Urinary bladder (tissue), 4 donors: ENCODE measurements around the gene COMMD10. TPM values are rescaled to one million over a fixed set of nuclear protein-coding genes. Genes with fewer than 3 reads are reported as not detected.
A peak's percentile ranks its signal among the peaks of the same experiment; 100 is the strongest.
"Not testable (repeated sequence)": the region's sequence is repeated elsewhere in the genome, so short reads cannot be mapped to it uniquely, and the experiment has no call there.

ENCODE experiments used
- DNase-seq: peaks from one replicate; pipeline ENCODE4 v3.0.0-alpha.2; 2015; ENCODE audit errors: extremely low spot score
- H3K27ac ChIP-seq: one replicate; pipeline ENCODE4 v1.5.1; 2013; ENCODE audit warnings: low read depth, mild to moderate bottlenecking, moderate library complexity
- H3K36me3 ChIP-seq: one replicate; pipeline ENCODE4 v1.6.1; 2013; ENCODE audit warnings: mild to moderate bottlenecking, moderate library complexity; ENCODE audit not compliant: insufficient read depth
- H3K4me1 ChIP-seq: one replicate; pipeline ENCODE4 v1.6.1; 2013; ENCODE audit warnings: mild to moderate bottlenecking, moderate library complexity; ENCODE audit not compliant: insufficient read depth
- H3K4me3 ChIP-seq: one replicate; pipeline ENCODE4 v1.5.1; 2013; ENCODE audit warnings: low read depth, low read length
- WGBS: extraction: QIAGEN DNeasy Blood & Tissue Kit; methylation state at CpG from one replicate; pipeline ENCODE4 v1.1.7; 2013; 5-methylcytosine and 5-hydroxymethylcytosine counted together
- polyA plus RNA-seq: library from polyadenylated mRNA; stranded (reverse); fragments of 200-250 nt; gene quantifications from one replicate; pipeline ENCODE4 v1.2.3, GENCODE V29; 2013
- total RNA-seq: library from RNA; depleted of rRNA; stranded (reverse); fragments of >200 nt; gene quantifications from one replicate; pipeline ENCODE4 v1.2.3, GENCODE V29; 2014
- donor health status: healthy with polysubstance abuse.
- donor health status: healthy.

COMMD10 gene
- total and polyA plus RNA-seq, 2 donors = 22.5 to 74.7 TPM

GRCh38 chr5:116075191-116075831 lies 9.5 kb upstream of the COMMD10 start:
- no peaks in the 10 kb centered on the region for H3K36me3 ChIP-seq
- 46% methylated on average over 6 of the region's 6 CpGs for WGBS

GRCh38 chr5:116076496-116076895 lies 8.3 kb upstream of the COMMD10 start:
- Histone ChIP-seq H3K36me3 (no peaks in the 10 kb centered on the region), H3K4me1 (no peaks in the 10 kb centered on the region), H3K4me3 (no peak overlapping the region), H3K27ac (no peak overlapping the region)
- no peak for DNase-seq
- 83% methylated on average over 1 of the region's 1 CpG for WGBS

More at GRCh38 chr5:116075191-116075831, 9.5 kb upstream of the COMMD10 start:
- Histone ChIP-seq H3K4me3 (no peak overlapping the region), H3K4me1 (no peaks in the 10 kb centered on the region), H3K27ac (no peak overlapping the region)
- DNase-seq = no peak

GRCh38 chr5:116078199-116078598 lies 6.6 kb upstream of the COMMD10 start:
- Histone ChIP-seq H3K36me3 (no peaks in the 10 kb centered on the region), H3K4me3 (no peak overlapping the region), H3K27ac (no peak overlapping the region), H3K4me1 (no peaks in the 10 kb centered on the region)
- whole genome bisulfite sequencing = 92% methylated on average over 5 of the region's 5 CpGs
- no peak for DNase-seq

- 21% methylated on average over 11 of the region's 11 CpGs for WGBS
- H3K27ac ChIP-seq = no peak overlapping the region
- H3K36me3 ChIP-seq = no peaks in the 10 kb centered on the region
- peaks cover 1% of the 10 kb centered on the region for H3K4me1 ChIP-seq
- H3K4me3 ChIP-seq = peak overlapping the region; percentile 78
- peak; percentile 31 for DNase-seq
Observed at GRCh38 chr5:116084287-116084691, 536 bp upstream of the COMMD10 start.

- DNase-seq, H3K36me3 ChIP-seq, H3K4me3 ChIP-seq, H3K4me1 ChIP-seq, H3K27ac ChIP-seq: not testable (repeated sequence)
- 97% methylated on average over 11 of the region's 11 CpGs for whole genome bisulfite sequencing
Observed at GRCh38 chr5:116086309-116086708, 1.5 kb downstream of the COMMD10 start.

- Histone ChIP-seq H3K4me3 (no peak overlapping the region), H3K4me1 (peaks cover 1% of the 10 kb centered on the region), H3K27ac (no peak overlapping the region), H3K36me3 (peaks cover 4% of the 10 kb centered on the region)
- DNase-seq = no peak
Observed at GRCh38 chr5:116088062-116088461, 3.2 kb downstream of the COMMD10 start.

GRCh38 chr5:116090302-116090701 lies 5.5 kb downstream of the COMMD10 start:
- Histone ChIP-seq H3K4me3 (no peak overlapping the region), H3K36me3 (peaks cover 7% of the 10 kb centered on the region), H3K4me1 (peaks cover 1% of the 10 kb centered on the region), H3K27ac (no peak overlapping the region)
- no peak for DNase-seq
- WGBS = 89% methylated on average over 3 of the region's 3 CpGs

GRCh38 chr5:116091416-116091815 lies 6.6 kb downstream of the COMMD10 start:
- H3K27ac ChIP-seq = no peak overlapping the region
- DNase-seq = no peak
- H3K36me3 ChIP-seq = peaks cover 7% of the 10 kb centered on the region
- H3K4me3 ChIP-seq = no peak overlapping the region
- peaks cover 1% of the 10 kb centered on the region for H3K4me1 ChIP-seq
- 94% methylated on average over 1 of the region's 1 CpG for WGBS

GRCh38 chr5:116097301-116097700 lies 12.5 kb downstream of the COMMD10 start:
- no peak for DNase-seq
- Histone ChIP-seq H3K36me3 (peaks cover 7% of the 10 kb centered on the region), H3K4me3 (no peak overlapping the region), H3K4me1 (no peaks in the 10 kb centered on the region), H3K27ac (no peak overlapping the region)
- 92% methylated on average over 4 of the region's 4 CpGs for WGBS

GRCh38 chr5:116098998-116099397 lies 14.2 kb downstream of the COMMD10 start:
- Histone ChIP-seq H3K4me1 (no peaks in the 10 kb centered on the region), H3K36me3 (no peaks in the 10 kb centered on the region), H3K27ac (no peak overlapping the region), H3K4me3 (no peak overlapping the region)
- WGBS = 95% methylated on average over 2 of the region's 2 CpGs
- DNase-seq = no peak

GRCh38 chr5:116104941-116105340 lies 20.1 kb downstream of the COMMD10 start:
- 73% methylated on average over 2 of the region's 2 CpGs for WGBS
- H3K4me1 ChIP-seq, DNase-seq, H3K4me3 ChIP-seq, H3K27ac ChIP-seq, H3K36me3 ChIP-seq: not testable (repeated sequence)

GRCh38 chr5:116115163-116115562 lies 30.3 kb downstream of the COMMD10 start:
- 78% methylated on average over 1 of the region's 1 CpG for WGBS
- no peak for DNase-seq
- Histone ChIP-seq H3K4me3 (no peak overlapping the region), H3K27ac (no peak overlapping the region), H3K4me1 (no peaks in the 10 kb centered on the region), H3K36me3 (no peaks in the 10 kb centered on the region)

GRCh38 chr5:116130471-116130870 lies 45.6 kb downstream of the COMMD10 start:
- no peaks in the 10 kb centered on the region for H3K36me3 ChIP-seq
- H3K4me3 ChIP-seq = no peak overlapping the region
- no peak overlapping the region for H3K27ac ChIP-seq
- DNase-seq = no peak
- H3K4me1 ChIP-seq = no peaks in the 10 kb centered on the region
- 74% methylated on average over 2 of the region's 2 CpGs for WGBS

GRCh38 chr5:116130976-116131375 lies 46.2 kb downstream of the COMMD10 start:
- 88% methylated on average over 2 of the region's 2 CpGs for WGBS
- Histone ChIP-seq H3K4me1 (no peaks in the 10 kb centered on the region), H3K36me3 (no peaks in the 10 kb centered on the region), H3K27ac (no peak overlapping the region), H3K4me3 (no peak overlapping the region)
- no peak for DNase-seq

- no peak overlapping the region for H3K27ac ChIP-seq
- H3K4me1 ChIP-seq = no peaks in the 10 kb centered on the region
- no peak overlapping the region for H3K4me3 ChIP-seq
- 87% methylated on average over 3 of the region's 3 CpGs for WGBS
- no peaks in the 10 kb centered on the region for H3K36me3 ChIP-seq
- DNase-seq = no peak
Observed at GRCh38 chr5:116133281-116133680, 48.5 kb downstream of the COMMD10 start.
